AG09319 (cell line): ENCODE results near the gene CLEC3B.
A peak's percentile ranks its signal among the peaks of the same experiment; 100 is the strongest.

Source experiments
- DNase-seq: peaks from one replicate; pipeline ENCODE4 v3.0.0-alpha.2; 2010; ENCODE audit warnings: low read depth; ENCODE audit errors: extremely low read depth
- TF ChIP-seq, protein P1 (sequence below): IDR thresholded peaks from 2 replicates; pipeline ENCODE4 v1.5.1; 2011; ENCODE audit warnings: low read depth, mild to moderate bottlenecking, inconsistent platforms, low read length, moderate library complexity

The CLEC3B gene

DNA sequence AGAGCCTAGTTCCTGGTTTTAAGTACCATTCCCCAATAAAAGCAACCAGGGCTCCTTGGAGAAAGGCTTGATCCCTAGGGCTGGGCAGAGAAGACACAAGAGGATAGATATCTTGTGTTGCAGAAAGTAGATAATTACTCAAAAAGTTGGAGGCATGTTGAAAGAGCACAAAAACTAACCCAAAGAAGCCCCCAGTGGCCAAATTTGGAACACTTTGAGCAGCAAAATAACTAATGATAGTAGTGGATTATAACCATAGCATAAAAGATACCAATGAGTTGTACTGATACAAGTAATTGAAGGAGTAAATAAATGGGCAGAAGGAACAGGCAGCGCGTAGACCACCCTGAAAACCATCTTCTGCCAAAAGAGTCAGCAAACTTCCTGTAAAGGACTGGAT is 38.0 kb upstream of the CLEC3B start:
- DNase-seq = no peak

DNA sequence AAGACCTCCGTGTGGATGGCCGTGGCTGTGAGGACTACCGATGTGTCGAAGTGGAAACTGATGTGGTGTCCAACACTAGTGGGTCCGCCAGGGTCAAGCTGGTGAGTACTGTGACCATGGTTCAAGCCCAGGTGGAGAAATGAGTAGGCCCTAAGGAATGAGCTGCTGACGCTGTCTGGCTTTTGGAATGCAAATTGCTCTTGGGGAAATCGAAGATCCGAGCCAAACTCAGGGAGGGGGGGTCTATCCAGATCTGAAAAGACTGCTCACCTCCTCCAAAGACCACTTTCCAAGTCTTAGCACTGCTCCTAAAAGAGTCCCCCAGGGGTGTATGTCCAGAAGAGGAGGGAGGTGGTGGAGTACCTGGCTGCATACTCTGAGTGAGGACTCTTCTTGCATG is 37.0 kb upstream of the CLEC3B start:
- TF ChIP-seq, protein P1, sequence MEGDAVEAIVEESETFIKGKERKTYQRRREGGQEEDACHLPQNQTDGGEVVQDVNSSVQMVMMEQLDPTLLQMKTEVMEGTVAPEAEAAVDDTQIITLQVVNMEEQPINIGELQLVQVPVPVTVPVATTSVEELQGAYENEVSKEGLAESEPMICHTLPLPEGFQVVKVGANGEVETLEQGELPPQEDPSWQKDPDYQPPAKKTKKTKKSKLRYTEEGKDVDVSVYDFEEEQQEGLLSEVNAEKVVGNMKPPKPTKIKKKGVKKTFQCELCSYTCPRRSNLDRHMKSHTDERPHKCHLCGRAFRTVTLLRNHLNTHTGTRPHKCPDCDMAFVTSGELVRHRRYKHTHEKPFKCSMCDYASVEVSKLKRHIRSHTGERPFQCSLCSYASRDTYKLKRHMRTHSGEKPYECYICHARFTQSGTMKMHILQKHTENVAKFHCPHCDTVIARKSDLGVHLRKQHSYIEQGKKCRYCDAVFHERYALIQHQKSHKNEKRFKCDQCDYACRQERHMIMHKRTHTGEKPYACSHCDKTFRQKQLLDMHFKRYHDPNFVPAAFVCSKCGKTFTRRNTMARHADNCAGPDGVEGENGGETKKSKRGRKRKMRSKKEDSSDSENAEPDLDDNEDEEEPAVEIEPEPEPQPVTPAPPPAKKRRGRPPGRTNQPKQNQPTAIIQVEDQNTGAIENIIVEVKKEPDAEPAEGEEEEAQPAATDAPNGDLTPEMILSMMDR = no peak
- DNase-seq = no peak

More for the DNA sequence above, 38.0 kb upstream of the CLEC3B start:
- TF ChIP-seq, protein P1 = peak; percentile 39

DNA sequence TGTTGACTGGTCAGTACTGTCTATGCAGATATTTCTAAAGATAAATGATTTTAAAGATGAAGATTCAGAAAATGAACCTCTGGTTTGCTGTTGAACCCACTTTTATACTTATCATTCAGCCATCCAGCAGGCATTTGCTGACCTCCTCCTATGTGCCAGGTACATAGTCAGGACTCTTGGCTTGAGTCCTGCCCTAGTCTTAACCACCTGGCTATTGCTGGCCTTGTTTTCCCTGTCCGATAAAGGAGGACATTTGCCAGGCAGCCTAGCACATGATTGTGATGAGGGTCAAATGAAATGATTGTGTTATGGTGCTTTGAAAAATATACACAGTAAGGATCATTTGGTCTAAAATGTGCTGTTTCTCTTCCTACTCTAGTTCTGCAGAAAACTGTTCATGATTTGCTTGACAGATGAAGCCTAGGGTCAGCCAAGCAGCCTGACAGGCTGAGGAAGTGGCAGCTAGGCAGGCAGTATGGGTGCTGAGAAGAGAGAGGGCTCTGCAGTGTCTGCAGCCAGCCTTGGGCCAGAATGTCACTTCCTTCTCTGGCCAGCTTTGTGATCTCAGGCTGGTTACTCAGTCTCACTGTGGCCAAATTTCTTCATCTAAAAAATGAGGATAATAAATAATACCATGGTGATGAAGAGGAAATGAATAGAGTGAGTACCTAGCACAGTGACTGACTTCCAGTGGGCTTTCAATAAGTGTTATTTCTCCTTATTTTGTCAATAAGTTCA is 36.3 kb upstream of the CLEC3B start:
- DNase-seq = no peak
- TF ChIP-seq, protein P1 = no peak

DNA sequence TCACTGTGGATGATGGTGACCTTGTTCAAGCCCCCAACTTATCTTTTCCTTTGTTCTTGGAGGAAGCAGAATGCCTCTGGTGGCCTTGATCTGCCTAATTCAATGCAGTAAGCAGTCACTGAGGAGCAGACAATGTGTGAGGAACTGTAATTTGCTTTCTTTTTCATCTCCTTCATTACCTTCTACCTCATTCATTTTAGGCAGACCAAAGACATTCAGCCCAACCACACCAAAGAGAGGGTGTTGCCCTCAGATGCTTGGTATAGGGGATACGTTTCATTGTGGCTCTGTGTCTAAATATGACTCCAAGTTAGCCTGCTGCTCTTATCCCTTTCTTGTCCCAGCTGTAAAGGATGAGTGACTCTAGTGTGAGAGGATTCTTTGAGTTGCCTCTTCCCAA is 34.8 kb upstream of the CLEC3B start:
- DNase-seq = no peak
- TF ChIP-seq, protein P1 = no peak

DNA sequence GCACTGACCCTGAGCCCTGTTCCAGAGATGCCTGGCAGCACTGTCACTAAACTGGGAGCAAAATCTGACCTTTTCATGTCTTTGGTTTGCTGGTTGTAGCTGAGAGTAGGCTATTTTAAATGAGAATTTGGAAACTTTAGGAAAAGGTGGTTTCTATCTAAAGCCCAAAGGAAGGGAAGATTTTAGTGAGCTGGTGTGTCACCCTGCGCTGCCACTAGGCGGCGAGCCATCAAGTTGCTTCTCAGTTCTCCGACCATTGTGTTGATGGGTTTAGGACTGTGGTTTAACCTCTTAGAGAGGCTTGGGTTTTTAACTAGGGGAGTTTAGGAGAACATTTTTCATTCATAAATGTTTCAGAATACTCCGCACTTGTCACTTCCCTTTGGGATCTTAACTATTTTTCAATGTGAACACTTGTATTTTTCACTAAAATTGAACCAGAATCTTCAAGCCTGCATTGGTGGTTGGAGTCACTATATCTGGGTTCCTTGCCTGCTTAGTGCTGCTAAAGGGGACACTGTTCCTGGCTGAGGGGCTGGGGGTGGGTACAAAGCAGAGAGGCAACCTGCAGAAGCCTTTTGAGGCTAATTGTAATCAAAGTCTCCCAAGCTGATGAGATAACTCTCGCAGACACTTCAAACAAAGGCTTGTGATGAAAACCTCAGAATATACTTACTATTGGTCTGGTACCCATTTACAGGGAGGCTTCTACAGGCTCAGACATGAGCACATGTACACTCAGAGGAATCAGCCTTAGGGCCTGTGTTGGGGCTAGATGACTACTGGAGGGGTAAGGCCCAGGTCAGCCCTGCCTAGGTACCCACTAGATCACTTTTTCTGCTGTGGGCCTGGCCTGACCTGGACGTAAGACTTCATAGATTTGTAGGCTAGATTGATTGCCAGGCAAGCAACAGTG is 33.3 kb upstream of the CLEC3B start:
- TF ChIP-seq, protein P1 = peak; percentile 58
- no peak for DNase-seq

DNA sequence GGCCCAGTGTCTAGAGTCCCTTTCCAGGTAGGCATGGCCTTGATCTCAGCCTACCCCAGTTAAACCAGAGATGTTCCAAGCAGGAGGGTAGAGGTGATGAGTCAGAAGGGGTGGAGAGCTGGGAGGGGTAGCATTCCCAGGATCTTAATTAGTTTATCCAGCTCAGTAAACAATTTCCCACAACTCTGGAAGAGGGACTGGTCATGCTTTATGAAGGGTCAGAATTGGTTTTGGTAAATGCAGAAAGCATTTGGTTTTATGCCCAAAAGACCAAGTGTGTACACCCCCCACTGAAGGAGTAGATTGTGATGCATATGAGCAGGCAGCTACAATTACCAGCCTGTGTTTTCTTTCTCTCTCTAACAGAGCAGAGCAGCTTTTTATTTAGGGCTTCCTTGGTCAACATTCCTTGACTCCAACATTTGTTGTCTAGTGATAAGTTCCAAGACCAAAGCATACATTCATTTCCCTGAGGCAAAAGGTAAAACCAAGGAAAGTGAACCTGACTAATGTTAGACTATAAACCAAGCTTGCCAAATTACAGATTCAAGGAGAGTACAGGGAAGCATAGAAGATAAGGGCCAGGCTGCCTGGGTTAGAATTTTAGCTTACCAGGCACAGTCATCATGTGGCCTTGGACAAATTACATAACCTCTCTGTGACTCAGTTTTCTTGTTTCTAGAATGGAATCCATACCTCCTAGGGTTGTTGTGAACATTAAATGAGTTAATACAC is 32.5 kb upstream of the CLEC3B start:
- TF ChIP-seq, protein P1 = no peak
- DNase-seq = peak; percentile 85
